GM21360 (cell line): ENCODE results near the gene ITGB6.

Source experiments
- ATAC-seq: cut with Tn5 transposase; IDR thresholded peaks from one replicate; pipeline ENCODE4 v1.9.1; 2021; ENCODE audit warnings: mild to moderate bottlenecking, moderate library complexity; ENCODE audit not compliant: unreplicated experiment

Gene ITGB6, protein sequence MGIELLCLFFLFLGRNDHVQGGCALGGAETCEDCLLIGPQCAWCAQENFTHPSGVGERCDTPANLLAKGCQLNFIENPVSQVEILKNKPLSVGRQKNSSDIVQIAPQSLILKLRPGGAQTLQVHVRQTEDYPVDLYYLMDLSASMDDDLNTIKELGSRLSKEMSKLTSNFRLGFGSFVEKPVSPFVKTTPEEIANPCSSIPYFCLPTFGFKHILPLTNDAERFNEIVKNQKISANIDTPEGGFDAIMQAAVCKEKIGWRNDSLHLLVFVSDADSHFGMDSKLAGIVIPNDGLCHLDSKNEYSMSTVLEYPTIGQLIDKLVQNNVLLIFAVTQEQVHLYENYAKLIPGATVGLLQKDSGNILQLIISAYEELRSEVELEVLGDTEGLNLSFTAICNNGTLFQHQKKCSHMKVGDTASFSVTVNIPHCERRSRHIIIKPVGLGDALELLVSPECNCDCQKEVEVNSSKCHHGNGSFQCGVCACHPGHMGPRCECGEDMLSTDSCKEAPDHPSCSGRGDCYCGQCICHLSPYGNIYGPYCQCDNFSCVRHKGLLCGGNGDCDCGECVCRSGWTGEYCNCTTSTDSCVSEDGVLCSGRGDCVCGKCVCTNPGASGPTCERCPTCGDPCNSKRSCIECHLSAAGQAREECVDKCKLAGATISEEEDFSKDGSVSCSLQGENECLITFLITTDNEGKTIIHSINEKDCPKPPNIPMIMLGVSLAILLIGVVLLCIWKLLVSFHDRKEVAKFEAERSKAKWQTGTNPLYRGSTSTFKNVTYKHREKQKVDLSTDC

DNA sequence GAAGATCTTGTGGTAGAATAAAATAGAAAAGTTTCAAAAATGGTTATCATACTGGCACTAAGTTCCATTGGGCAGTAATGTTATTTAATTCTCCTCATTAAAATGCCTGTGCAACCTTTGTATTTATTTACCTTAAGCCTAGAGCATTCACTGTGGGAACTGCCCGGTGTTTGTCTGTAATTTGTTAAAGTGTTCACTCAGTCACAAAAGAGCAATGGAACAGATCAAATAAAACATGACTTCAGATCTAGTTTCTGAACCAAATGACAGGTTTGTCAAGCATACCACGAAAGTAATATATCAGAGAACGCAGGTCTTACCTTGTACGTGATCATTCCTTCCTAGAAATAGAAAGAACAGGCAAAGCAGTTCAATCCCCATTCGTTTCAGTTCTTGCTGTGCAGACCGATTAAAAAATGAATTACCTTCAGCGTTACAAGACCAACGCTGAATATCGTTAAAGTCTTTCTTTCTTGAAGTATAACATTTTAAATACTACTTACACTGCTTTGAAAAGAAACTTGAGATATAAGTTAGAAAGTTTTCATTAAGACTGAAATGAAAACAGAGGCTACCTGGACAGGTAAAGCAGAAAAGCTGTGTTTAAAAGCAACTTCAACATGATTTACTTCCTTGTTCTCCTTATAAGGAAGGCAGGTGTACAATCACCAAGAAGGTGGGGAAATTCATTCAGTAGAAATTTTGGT, at the start of gene ITGB6:
ITGB6 (minus strand) TSS at position 590 of the 707 bp plus-strand sequence; CDS start at position 381, 209 bp downstream.
- ATAC-seq = no peak

GRCh38 chr2:160247296-160248035, 47.4 kb upstream of the ITGB6 start:
- ATAC-seq = no peak

DNA sequence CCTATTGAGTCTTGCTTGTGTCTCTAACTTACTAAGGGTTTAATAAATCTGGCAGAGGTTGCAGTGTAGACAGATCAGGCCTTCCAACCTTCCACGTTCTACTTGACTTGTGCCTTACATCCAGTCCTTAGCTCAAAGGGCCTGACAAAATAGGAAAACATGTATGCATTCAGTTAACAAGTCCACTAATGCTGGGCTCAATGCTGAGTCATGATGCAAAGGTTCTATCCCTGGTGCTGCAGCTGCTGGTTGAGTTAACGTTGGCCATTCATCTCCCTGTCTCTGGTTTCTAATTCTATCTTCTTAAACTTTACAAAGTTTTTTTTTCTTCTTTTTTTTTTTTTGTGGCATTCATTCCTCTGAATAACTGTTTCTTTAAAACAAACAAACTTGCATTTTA, 46.3 kb upstream of the ITGB6 start:
- no peak for ATAC-seq

GRCh38 chr2:160245614-160246155, 45.6 kb upstream of the ITGB6 start:
- no peak for ATAC-seq

DNA sequence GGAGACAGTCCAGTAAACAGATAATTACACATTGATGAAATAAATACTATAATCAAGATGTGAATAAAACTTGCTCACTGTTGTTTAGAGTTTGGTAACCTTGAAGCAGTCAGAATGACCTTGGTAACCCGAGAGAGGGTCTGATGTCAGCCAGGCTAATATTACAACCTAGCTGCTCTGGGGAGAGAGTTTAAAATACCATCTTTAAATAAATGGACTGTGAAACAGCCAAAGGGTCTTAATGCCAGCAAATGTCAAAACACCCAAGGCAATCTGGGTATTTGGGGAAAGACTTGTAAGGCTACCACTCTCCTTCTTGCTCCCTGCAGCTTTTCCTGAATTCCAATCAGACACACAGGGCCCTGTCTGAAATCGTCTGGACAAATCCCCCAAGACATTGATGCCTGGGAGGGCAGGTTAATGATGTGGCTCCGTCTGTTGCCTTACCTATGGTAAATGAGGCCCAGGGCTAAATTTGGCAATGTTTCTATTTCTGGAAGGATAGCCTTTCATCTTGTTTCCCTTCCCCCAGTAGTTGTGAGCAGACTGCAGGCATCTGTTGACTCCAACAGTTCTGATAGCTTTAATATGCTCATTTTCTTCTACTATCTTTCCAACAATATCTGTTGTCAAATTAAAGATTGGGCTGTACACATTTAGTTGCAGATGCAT, 43.0 kb upstream of the ITGB6 start:
- no peak for ATAC-seq

DNA sequence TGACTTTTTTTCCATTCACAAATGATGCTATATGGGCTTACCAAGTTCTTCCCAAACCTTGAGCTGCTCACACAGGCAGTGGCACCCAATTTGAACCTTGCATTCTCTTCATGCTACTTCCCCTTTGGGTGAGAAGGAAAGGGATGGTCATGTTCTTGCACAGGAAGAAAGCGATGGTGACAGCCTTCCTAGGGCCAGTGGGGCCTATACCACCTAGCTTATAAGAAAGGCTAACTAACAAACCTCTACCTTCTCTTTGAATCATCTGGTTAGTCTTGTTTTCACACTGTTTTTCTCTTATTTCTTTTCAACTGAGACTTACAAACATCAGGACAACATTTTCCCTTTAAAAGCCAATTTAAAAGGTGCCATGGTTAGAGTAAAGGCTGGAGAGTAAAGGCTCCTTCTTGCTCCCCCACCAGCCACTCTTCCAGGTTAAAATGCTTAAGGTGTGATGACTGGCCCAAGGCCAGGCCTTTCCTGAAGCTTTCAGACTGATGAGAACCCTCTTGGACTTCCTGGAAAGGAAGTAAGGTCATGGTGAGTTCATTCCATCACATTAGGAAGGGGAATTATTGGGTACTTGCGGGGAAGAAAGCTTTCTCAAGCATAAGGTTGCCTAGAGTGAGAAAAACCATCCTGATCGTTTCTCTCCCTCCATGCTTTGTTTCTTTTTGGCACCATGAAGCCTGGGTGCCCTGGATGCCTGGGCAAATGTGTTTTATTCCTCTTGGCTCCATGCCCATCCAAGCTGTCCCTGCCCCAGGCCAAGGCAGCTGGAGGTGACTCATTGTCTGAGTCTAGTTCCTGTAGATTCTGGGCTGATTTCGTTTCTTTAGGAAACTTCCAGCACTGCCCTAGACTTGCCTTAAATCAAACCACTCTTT, 41.4 kb upstream of the ITGB6 start:
- no peak for ATAC-seq

GRCh38 chr2:160239436-160239835, 39.4 kb upstream of the ITGB6 start:
- no peak for ATAC-seq

GRCh38 chr2:160238392-160238791, 38.3 kb upstream of the ITGB6 start:
- no peak for ATAC-seq

DNA sequence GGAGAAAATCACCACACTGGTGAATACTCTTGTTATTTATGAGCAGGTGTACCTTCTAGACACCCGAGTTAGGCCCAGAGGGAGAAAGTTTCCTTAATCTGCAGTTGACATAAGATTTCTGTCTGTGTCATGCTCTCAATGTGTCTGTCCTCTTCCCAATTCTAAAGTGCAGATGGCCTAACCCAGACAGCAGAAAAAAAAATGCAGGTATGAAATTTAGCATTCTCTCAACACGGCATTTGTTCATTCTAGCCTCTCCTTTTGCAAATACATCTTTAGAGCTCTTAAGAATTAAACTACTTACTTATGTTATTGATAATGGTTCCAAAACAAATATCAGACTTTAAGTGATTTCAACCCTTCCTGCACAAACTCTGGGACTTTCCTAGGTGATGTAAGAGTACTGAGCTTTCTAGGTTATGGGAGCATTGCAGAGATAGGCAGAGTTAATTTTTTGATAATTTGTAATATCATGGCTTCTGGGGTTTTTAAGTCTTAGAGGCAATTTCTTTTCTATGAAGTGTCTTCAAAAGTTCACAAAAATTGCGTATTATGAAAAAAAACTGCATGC, 32.9 kb upstream of the ITGB6 start:
- no peak for ATAC-seq

DNA sequence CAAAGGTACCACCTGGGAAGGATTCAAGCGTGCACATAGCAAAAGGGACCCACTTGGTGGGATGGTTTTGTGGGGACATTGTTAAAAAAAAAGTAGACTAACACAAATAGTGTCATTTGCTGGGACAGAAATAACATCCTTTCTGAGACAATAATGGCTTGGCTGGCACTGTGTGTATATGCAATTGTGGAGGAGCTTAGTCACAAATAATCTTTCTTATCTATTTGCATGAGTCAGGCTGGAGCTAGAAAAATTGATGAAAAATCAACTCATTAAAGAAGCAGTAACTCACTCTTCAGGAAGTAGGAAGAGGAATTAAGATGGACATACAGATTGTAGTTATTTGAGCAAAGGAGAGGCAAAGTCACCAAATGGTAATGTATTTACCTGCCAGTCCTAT, 29.5 kb upstream of the ITGB6 start:
- ATAC-seq = no peak

- no peak for ATAC-seq
Observed at GRCh38 chr2:160228141-160228917, 28.3 kb upstream of the ITGB6 start.

DNA sequence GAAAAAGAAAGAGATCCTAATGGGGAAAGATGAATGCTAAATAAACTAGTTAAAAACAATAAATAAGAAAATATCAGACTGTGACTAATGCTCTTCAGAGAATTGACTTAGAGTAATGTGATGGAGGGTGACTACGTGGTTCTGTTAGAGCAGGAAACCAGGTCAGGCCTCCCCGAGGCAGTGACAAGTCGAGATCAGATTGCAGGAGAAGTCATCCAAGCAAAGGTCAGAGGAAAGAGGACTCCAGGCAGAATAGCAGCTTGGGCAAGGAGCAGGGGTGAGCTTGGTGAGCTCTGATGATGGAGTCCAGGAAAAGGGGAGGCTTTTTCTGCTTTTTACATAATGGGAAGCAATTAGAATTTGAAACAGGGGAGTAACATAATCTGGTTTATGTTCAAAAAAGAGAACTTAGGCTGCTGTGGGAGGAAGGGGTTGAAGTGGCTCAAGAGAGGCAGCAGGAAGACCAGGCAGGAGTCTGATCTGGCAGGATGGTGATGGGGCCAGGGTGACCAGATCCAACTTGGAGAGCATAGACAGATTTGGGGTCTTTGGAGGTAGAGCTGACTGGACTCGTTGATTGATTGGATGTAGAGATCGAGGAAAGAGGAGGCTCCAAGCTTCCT, 27.3 kb upstream of the ITGB6 start:
- ATAC-seq = no peak

DNA sequence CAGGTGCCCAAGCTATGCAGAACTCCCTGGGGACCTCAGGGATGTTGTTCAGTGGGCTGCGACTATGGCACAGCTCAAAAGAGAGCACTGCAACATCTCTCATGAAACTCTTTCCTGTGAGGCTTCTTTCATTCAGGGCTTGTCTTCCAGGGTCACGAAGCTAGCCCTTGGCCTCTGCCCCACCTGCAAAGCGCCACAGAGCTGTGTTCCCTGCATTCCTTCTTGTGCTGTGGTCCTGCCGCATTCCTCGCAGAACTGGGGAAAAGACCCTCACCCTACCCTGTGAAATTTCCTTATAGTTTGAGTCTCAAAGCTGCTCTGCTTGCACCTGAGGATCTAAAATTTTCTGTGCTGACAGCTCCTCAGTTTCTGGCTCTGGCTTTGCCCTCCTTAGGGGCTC, 26.3 kb upstream of the ITGB6 start:
- no peak for ATAC-seq

- ATAC-seq = no peak
Observed at GRCh38 chr2:160225722-160226121, 25.6 kb upstream of the ITGB6 start.

DNA sequence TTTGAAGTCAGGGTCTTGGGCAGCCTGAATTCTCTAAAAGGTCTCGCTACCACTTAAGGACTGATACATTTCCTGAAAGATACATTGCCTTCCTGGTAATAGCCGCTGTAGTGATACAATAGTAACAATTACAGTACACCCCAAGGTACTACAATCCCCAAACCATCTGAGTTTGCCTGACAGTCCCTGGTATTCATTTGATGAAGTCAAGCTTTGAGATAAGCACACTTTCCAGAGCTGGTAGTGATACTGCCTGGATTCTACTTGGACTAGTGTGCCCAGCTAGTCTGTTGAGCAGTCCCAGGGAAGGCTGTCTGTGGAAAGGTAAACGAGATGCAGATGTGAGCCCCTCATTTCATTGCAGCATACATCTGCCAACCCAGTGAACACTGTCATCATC, 24.4 kb upstream of the ITGB6 start:
- no peak for ATAC-seq

DNA sequence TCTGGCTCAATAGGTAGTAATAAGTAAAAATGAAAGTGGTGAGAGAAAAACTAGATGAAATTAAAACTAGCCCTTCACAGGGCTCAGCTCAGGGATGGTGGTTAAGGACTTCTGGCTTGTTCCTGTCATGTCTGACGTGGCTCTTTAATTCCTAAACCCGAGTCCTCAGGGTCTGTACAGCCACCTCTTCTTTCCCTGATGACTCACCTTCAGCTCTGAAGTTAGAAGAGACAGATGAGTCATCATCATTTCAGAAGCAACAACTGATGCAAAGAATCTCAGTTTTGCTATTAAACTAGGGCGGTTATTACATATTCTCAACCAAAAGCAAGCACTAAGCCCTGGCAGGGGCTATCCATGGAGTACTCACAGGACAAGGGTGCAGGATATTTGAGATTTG, 24.0 kb upstream of the ITGB6 start:
- peak; percentile 96 for ATAC-seq

DNA sequence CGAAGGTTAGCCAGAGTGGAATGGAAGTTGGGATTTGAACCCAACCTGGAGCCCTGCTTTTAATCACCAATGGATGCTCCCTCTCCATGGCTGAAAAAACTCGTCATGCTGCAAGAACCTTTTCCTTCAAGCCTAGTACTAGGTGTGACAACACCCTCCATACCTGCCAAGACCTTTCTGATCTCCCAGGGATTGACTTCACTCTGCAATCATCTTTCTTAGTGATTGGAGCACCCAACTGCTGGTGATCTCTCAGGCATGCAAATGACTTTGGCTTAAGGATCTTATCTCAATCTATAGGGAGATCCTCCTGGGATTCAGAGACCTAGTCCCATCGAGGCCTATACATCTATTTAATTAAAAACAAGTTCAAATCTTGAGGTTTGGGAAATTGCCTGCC, 23.5 kb upstream of the ITGB6 start:
- ATAC-seq = no peak
